Epithelial cell of proximal tubule (primary cell): ENCODE results near the gene MCF2L2. TPM values are rescaled to one million over a fixed set of nuclear protein-coding genes. Genes with fewer than 3 reads are reported as not detected.

ENCODE experiments used
- DNase-seq: peaks from one replicate; pipeline ENCODE4 v3.0.0-alpha.2; 2011; ENCODE audit warnings: low read depth
- H3K4me3 ChIP-seq: 2 replicates; pipeline ENCODE4 v1.5.1; 2011; ENCODE audit warnings: low read depth, mild to moderate bottlenecking, low read length
- total RNA-seq: library from RNA; depleted of rRNA; stranded (reverse); fragments of >200 nt; gene quantifications from 2 replicates; pipeline ENCODE4 v1.2.3, GENCODE V29; 2015
- TF ChIP-seq, protein P1 (sequence below): conservative IDR thresholded peaks from 2 replicates; pipeline ENCODE4 v1.5.1; 2012; ENCODE audit warnings: low read depth, mild to moderate bottlenecking, low read length

Gene MCF2L2
- total RNA-seq, 1 donor from 2014 or later, result 0.58 TPM

GRCh38 chr3:183278479-183279088 is 149.8 kb downstream of the MCF2L2 start:
- H3K4me3 ChIP-seq, result no peak overlapping the region
- DNase-seq, result no peak
- TF ChIP-seq, protein P1, sequence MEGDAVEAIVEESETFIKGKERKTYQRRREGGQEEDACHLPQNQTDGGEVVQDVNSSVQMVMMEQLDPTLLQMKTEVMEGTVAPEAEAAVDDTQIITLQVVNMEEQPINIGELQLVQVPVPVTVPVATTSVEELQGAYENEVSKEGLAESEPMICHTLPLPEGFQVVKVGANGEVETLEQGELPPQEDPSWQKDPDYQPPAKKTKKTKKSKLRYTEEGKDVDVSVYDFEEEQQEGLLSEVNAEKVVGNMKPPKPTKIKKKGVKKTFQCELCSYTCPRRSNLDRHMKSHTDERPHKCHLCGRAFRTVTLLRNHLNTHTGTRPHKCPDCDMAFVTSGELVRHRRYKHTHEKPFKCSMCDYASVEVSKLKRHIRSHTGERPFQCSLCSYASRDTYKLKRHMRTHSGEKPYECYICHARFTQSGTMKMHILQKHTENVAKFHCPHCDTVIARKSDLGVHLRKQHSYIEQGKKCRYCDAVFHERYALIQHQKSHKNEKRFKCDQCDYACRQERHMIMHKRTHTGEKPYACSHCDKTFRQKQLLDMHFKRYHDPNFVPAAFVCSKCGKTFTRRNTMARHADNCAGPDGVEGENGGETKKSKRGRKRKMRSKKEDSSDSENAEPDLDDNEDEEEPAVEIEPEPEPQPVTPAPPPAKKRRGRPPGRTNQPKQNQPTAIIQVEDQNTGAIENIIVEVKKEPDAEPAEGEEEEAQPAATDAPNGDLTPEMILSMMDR, result no peak

- no peak for DNase-seq
- no peak overlapping the region for H3K4me3 ChIP-seq
- TF ChIP-seq, protein P1, result no peak
These were observed 151.2 kb downstream of the MCF2L2 start for GRCh38 chr3:183277260-183277659.

GRCh38 chr3:183275937-183276336 is 152.5 kb downstream of the MCF2L2 start:
- H3K4me3 ChIP-seq, result no peak overlapping the region
- TF ChIP-seq, protein P1, result no peak
- no peak for DNase-seq

DNA sequence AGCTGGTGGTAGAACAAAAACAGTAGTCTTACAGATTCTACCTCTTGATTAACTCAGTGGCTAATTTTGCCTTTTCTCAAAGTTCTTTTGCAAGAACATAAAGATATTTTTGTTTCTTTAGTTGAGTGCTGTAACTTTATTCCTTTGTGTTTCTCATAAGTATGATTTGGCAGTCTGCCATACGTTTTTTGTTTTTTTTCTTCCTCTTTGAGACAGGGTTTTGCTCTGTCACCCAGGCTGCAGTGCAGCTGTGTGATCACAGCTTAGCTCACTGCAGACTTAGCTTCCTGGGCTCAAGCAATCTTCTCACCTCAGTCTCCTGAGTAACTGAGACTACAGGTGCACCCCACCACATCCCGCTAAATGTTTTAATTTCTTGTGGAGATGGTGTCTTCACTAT is 153.0 kb downstream of the MCF2L2 start:
- TF ChIP-seq, protein P1, result no peak
- no peak for DNase-seq
- H3K4me3 ChIP-seq, result no peak overlapping the region

DNA sequence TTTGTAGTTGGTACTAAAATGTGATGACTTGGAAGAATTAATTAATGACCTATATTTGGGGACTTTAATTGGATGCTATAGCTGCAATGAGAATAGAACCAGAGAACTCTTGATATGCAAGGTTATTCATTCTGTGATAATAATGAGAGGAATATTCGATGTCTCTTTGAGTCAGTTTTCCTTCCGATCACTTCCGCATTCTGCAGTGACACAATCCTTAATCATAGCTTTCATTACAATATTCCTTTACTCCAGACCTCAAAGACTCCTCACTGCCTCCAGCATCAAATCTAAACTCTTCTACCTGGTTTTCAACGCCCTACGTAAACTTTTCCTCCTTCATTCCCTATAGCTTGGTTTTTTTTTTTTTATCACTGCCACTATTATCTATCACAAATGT is 153.8 kb downstream of the MCF2L2 start:
- TF ChIP-seq, protein P1, result no peak
- DNase-seq, result no peak

GRCh38 chr3:183272791-183273190 is 155.6 kb downstream of the MCF2L2 start:
- TF ChIP-seq, protein P1, result no peak
- H3K4me3 ChIP-seq, result no peak overlapping the region
- DNase-seq, result no peak

More for the DNA sequence above, 153.8 kb downstream of the MCF2L2 start:
- no peak overlapping the region for H3K4me3 ChIP-seq

DNA sequence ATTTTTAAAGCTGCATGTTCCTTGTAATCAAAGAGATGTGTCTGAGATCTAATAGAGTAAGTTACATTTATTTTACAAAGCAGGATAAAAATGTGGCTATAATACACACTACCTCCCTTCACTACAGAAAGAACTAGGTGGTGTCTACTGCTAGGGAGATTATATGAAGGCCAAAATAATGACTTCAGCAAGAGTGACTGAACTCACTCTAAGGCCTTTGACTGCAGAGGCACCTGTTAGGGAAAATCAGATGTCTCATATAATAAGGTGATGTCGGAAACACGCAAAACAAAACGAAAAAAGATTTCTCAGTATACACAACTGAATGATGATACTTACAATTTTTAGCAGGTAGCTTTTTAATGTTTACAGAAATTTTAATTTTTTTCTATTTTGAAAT is 156.3 kb downstream of the MCF2L2 start:
- no peak for DNase-seq
- TF ChIP-seq, protein P1, result no peak
- no peak overlapping the region for H3K4me3 ChIP-seq
